H1 (cell line): ENCODE results near the gene TXK. TPM values are rescaled to one million over a fixed set of nuclear protein-coding genes. Genes with fewer than 3 reads are reported as not detected.

Experiments
- CTCF ChIA-PET: fragments of 300-600 bp; sonication (Branson Sonifier 250); formaldehyde crosslinking; loops from one replicate; lab custom pipeline; 2021; ENCODE audit not compliant: partially characterized antibody; lab: Charles Lee
- POLR2A ChIA-PET: fragments of 300-600 bp; sonication (Branson Sonifier 250); formaldehyde crosslinking; loops from one replicate; lab custom pipeline; 2021; ENCODE audit warnings: inconsistent platforms; ENCODE audit not compliant: partially characterized antibody; lab: Charles Lee
- DNase-seq, 2 experiments: peaks; one replicate each; pipeline versions ENCODE4 v3.0.0 to v3.0.0-alpha.2; 2010 to 2022; ENCODE audit warnings: low spot score in 2 of 2, low read depth in 1 of 2, mixed read lengths in 1 of 2
- FAIRE-seq: peaks from 2 replicates; lab custom pipeline; 2011; peaks lifted over from hg19 to GRCh38; lab: Jason Lieb, UNC
- H2AFZ ChIP-seq: 2 replicates; pipeline ENCODE4 v1.8.1; 2012; ENCODE audit warnings: low read length, inconsistent platforms
- H2AK5ac ChIP-seq: 2 replicates; pipeline ENCODE4 v1.6.1; 2013; ENCODE audit warnings: low read depth, low read length
- H2BK120ac ChIP-seq: replicated peaks from 2 replicates; pipeline ENCODE3; 2013; ENCODE audit warnings: low read depth, low read length, inconsistent platforms
- H2BK12ac ChIP-seq: 2 replicates; pipeline ENCODE4 v1.6.1; 2013; ENCODE audit warnings: low read depth, low read length
- H2BK15ac ChIP-seq: 2 replicates; pipeline ENCODE4 v1.6.1; 2013; ENCODE audit warnings: low read length
- H2BK20ac ChIP-seq: 2 replicates; pipeline ENCODE4 v1.6.1; 2013; ENCODE audit warnings: low read length
- H2BK5ac ChIP-seq: 2 replicates; pipeline ENCODE4 v1.6.1; 2013; ENCODE audit warnings: low read depth, low read length
- H3K14ac ChIP-seq: 2 replicates; pipeline ENCODE4 v1.6.1; 2013; ENCODE audit warnings: inconsistent platforms; ENCODE audit not compliant: insufficient read length
- H3K18ac ChIP-seq: 2 replicates; pipeline ENCODE4 v1.6.1; 2013; ENCODE audit warnings: low read length; ENCODE audit errors: extremely low read depth
- H3K23ac ChIP-seq: 2 replicates; pipeline ENCODE4 v1.6.1; 2013; ENCODE audit warnings: inconsistent platforms; ENCODE audit not compliant: insufficient read length
- H3K23me2 ChIP-seq: 2 replicates; pipeline ENCODE4 v1.6.1; 2013; ENCODE audit warnings: low read depth, low read length
- H3K27ac ChIP-seq: 2 replicates; pipeline ENCODE4 v1.6.1; 2011; ENCODE audit warnings: low read depth, low read length, inconsistent platforms
- H3K27me3 ChIP-seq, 4 experiments: replicated peaks in 1 of 4; 1 replicate in 1 of 4; 2 replicates in 3 of 4; pipeline versions ENCODE4 v1.6.1 to v1.8.1; 2011 to 2013; ENCODE audit warnings: low read length in 3 of 4, mild to moderate bottlenecking in 3 of 4, inconsistent platforms in 2 of 4, mixed read lengths in 2 of 4, moderate library complexity in 1 of 4; ENCODE audit not compliant: control insufficient read depth in 3 of 4, insufficient read depth in 3 of 4; ENCODE audit errors: extremely low read depth in 1 of 4
- H3K36me3 ChIP-seq, 4 experiments: 2 replicates each; pipeline versions ENCODE4 v1.6.1 to v1.8.1; 2011 to 2013; ENCODE audit warnings: mild to moderate bottlenecking in 4 of 4, low read length in 3 of 4, moderate library complexity in 2 of 4, control low read depth in 1 of 4, inconsistent platforms in 1 of 4; ENCODE audit not compliant: insufficient read depth in 4 of 4, control insufficient read depth in 2 of 4
- H3K4ac ChIP-seq: replicated peaks from 2 replicates; pipeline ENCODE3; 2013; ENCODE audit warnings: low read length, low read depth, mixed read lengths, inconsistent platforms; ENCODE audit not compliant: insufficient read length
- H3K4me1 ChIP-seq, 4 experiments: replicated peaks in 1 of 4; 1 replicate in 1 of 4; 2 replicates in 3 of 4; pipeline versions ENCODE4 v1.6.1 to v1.8.1; 2011 to 2013; ENCODE audit warnings: low read length in 3 of 4, inconsistent platforms in 2 of 4, mixed read lengths in 1 of 4; ENCODE audit not compliant: insufficient read depth in 4 of 4, control insufficient read depth in 3 of 4
- H3K4me2 ChIP-seq, 2 experiments: 2 replicates each; pipeline versions ENCODE4 v1.6.1 to v1.8.1; 2011 to 2013; ENCODE audit warnings: low read depth in 2 of 2, low read length in 2 of 2, control low read depth in 1 of 2, inconsistent platforms in 1 of 2, mild to moderate bottlenecking in 1 of 2; ENCODE audit not compliant: insufficient read depth in 1 of 2
- H3K4me3 ChIP-seq, 4 experiments: fragments of 200-600, 300-600 bp in 1 of 4; sonication (generic), shearing (Covaris generic), sonication (Bioruptor Twin) in 1 of 4; 2 replicates each; pipeline versions ENCODE4 v1.5.1 to v1.8.1; 2011 to 2016; ENCODE audit warnings: low read length in 4 of 4, low read depth in 3 of 4, control low read depth in 2 of 4, inconsistent platforms in 2 of 4, mild to moderate bottlenecking in 2 of 4, mixed read lengths in 1 of 4, moderate library complexity in 1 of 4; ENCODE audit not compliant: insufficient read depth in 2 of 4; ENCODE audit errors: extremely low read depth in 1 of 4
- H3K56ac ChIP-seq: replicated peaks from 2 replicates; pipeline ENCODE3; 2013; ENCODE audit warnings: low read depth, mild to moderate bottlenecking, mixed read lengths, low read length, inconsistent platforms; ENCODE audit not compliant: insufficient read length
- H3K79me1 ChIP-seq: 2 replicates; pipeline ENCODE4 v1.6.1; 2013; ENCODE audit warnings: low read depth, low read length, control low read depth
- H3K79me2 ChIP-seq, 2 experiments: 2 replicates each; pipeline versions ENCODE4 v1.6.1 to v1.8.1; 2012 to 2013; ENCODE audit warnings: low read length in 2 of 2, mild to moderate bottlenecking in 2 of 2, inconsistent platforms in 1 of 2; ENCODE audit not compliant: insufficient read depth in 2 of 2, control insufficient read depth in 1 of 2
- H3K9ac ChIP-seq, 4 experiments: replicated peaks in 1 of 4; 1 replicate in 1 of 4; 2 replicates in 3 of 4; pipeline versions ENCODE4 v1.6.1 to v1.8.1; 2011 to 2013; ENCODE audit warnings: low read depth in 3 of 4, low read length in 3 of 4, control low read depth in 2 of 4, mild to moderate bottlenecking in 2 of 4, moderate library complexity in 2 of 4, inconsistent platforms in 1 of 4; ENCODE audit errors: extremely low read depth in 1 of 4
- H3K9me3 ChIP-seq, 2 experiments: 2 replicates each; pipeline versions ENCODE4 v1.6.1 to v1.8.1; 2012 to 2013; ENCODE audit warnings: mild to moderate bottlenecking in 2 of 2, moderate library complexity in 2 of 2, control low read depth in 1 of 2, inconsistent platforms in 1 of 2, low read depth in 1 of 2, low read length in 1 of 2, mixed read lengths in 1 of 2; ENCODE audit not compliant: insufficient read depth in 2 of 2
- H4K20me1 ChIP-seq, 2 experiments: replicated peaks in 1 of 2; 2 replicates each; pipeline versions ENCODE3 to v1.8.1; 2011 to 2013; ENCODE audit warnings: inconsistent platforms in 2 of 2, low read length in 2 of 2, mild to moderate bottlenecking in 1 of 2; ENCODE audit not compliant: insufficient read depth in 2 of 2, control insufficient read depth in 1 of 2
- H4K5ac ChIP-seq: 2 replicates; pipeline ENCODE4 v1.6.1; 2013; ENCODE audit warnings: low read length, low read depth, mixed read lengths, inconsistent platforms; ENCODE audit not compliant: insufficient read length
- H4K8ac ChIP-seq: 2 replicates; pipeline ENCODE4 v1.8.0; 2013; ENCODE audit warnings: mild to moderate bottlenecking, moderate library complexity, low read length, inconsistent platforms; ENCODE audit not compliant: insufficient read depth; ENCODE audit errors: extremely low read depth
- H4K91ac ChIP-seq: replicated peaks from 2 replicates; pipeline ENCODE3; 2013; ENCODE audit warnings: low read length, mixed read lengths, inconsistent platforms; ENCODE audit not compliant: insufficient read length
- BCL11A ChIP-seq, 2 experiments: IDR thresholded peaks; one replicate each; pipeline ENCODE4 v1.6.1; 2011; ENCODE audit warnings: low read depth in 2 of 2, low read length in 2 of 2, mild to moderate bottlenecking in 2 of 2
- BRCA1 ChIP-seq: IDR thresholded peaks from 2 replicates; pipeline ENCODE4 v1.6.1; 2012; ENCODE audit warnings: low read depth, low read length, improper control_type of control experiment
- JUN ChIP-seq: IDR thresholded peaks from 2 replicates; pipeline ENCODE4 v1.6.1; 2011; ENCODE audit warnings: low read depth, mild to moderate bottlenecking, improper control_type of control experiment, low read length
- NANOG ChIP-seq: IDR thresholded peaks from 2 replicates; pipeline ENCODE4 v1.6.1; 2011; ENCODE audit warnings: low read length, low read depth, mild to moderate bottlenecking, inconsistent platforms; ENCODE audit not compliant: insufficient read depth, poor library complexity, severe bottlenecking
- WGBS, 2 experiments: shearing (Covaris generic) in 1 of 2; methylation state at CpG; one replicate each; pipeline versions ENCODE4 v1.1.6 to v1.1.7; 2013 to 2015; ENCODE audit warnings: low lambda C conversion rate in 2 of 2, mixed read lengths in 2 of 2, inconsistent platforms in 1 of 2, low coverage in 1 of 2, missing lambda C conversion rate in 1 of 2; ENCODE audit not compliant: insufficient replicate concordance in 2 of 2, insufficient coverage in 1 of 2, insufficient read length in 1 of 2; ENCODE audit errors: extremely low coverage in 1 of 2, missing lambda C conversion rate in 1 of 2; 5-methylcytosine and 5-hydroxymethylcytosine counted together
- polyA plus RNA-seq, 7 experiments: library from polyadenylated mRNA; depleted of rRNA in 3 of 7; stranded (reverse) in 5 of 7; unstranded in 2 of 7; fragments of >200 nt in 5 of 7; fragments of 200-250 nt in 2 of 7; gene quantifications; 1 replicate in 5 of 7; 2 replicates in 1 of 7; 4 replicates in 1 of 7; pipeline versions ENCODE4 v1.2.1 to v1.2.3, GENCODE V29; 2011 to 2013; ENCODE audit warnings: missing spikeins in 2 of 7, mixed read lengths in 2 of 7
- total RNA-seq: library from RNA; stranded (reverse); fragmentation: NEBNext Ultra II Directional; extraction: Animal tissue kit (Norgen Biotek cat#: 25700); gene quantifications from 2 replicates; pipeline ENCODE4 v1.2.1, GENCODE V29; 2021

TXK gene
- total and polyA plus RNA-seq, 2 of the 8 experiments (the other 6 are each of a cell fraction or from before 2014, with no cell fraction given) = not detected

GRCh38 chr4:48167538-48168263 is 33.7 kb upstream of the TXK start:
- no peaks in the 10 kb centered on the region for H3K79me2 ChIP-seq
- no peaks in the 10 kb centered on the region for H3K36me3 ChIP-seq
- H3K23me2 ChIP-seq = no peaks in the 10 kb centered on the region
- CTCF ChIA-PET = no interaction called here
- TF ChIP-seq BRCA1 (no peak), JUN (no peak), BCL11A (IDR thresholded peaks at IDR 0.05; ENCODE audit: low read depth in 2 of 2, low read length in 2 of 2) (no peak), NANOG (no peak)
- no peak overlapping the region for H3K18ac ChIP-seq
- no peaks in the 10 kb centered on the region for H3K4me1 ChIP-seq
- no peak overlapping the region for H2AK5ac ChIP-seq
- no peak overlapping the region for H2BK15ac ChIP-seq
- POLR2A ChIA-PET = no interaction called here
- DNase-seq (no peak), FAIRE-seq (no peak)
- H3K27me3 ChIP-seq = peaks cover 0 to 1% (median 0%) of the 10 kb centered on the region in 4 experiments; a peak in 1 of 7 replicates
- no peak overlapping the region for H2BK5ac ChIP-seq
- H4K91ac ChIP-seq = no peak overlapping the region
- no peak overlapping the region for H2BK12ac ChIP-seq
- H4K8ac ChIP-seq = no peak overlapping the region
- no peaks in the 10 kb centered on the region for H4K20me1 ChIP-seq
- no peak overlapping the region for H2BK120ac ChIP-seq
- H2AFZ ChIP-seq = no peak overlapping the region
- H3K4me2 ChIP-seq = no peak overlapping the region
- no peaks in the 10 kb centered on the region for H3K79me1 ChIP-seq
- WGBS, 2 experiments = 89% methylated on average over 5 of the region's 5 CpGs; no CpG with 5 or more reads in 1 of the 2 experiments
- no peak overlapping the region for H3K56ac ChIP-seq
- H3K4ac ChIP-seq = no peak overlapping the region
- no peak overlapping the region for H3K23ac ChIP-seq
- no peak overlapping the region for H3K27ac ChIP-seq
- H3K9ac ChIP-seq = no peak overlapping the region
- H3K9me3 ChIP-seq = no peaks in the 10 kb centered on the region
- H2BK20ac ChIP-seq = no peak overlapping the region
- H3K4me3 ChIP-seq = no peak overlapping the region
- H3K14ac ChIP-seq = no peak overlapping the region
- H4K5ac ChIP-seq = no peak overlapping the region
